ENCODE results near the gene NAA35.
"Not testable (repeated sequence)": the region's sequence is repeated elsewhere in the genome, so short reads cannot be mapped to it uniquely, and the experiment has no call there.

Gene NAA35

DNA sequence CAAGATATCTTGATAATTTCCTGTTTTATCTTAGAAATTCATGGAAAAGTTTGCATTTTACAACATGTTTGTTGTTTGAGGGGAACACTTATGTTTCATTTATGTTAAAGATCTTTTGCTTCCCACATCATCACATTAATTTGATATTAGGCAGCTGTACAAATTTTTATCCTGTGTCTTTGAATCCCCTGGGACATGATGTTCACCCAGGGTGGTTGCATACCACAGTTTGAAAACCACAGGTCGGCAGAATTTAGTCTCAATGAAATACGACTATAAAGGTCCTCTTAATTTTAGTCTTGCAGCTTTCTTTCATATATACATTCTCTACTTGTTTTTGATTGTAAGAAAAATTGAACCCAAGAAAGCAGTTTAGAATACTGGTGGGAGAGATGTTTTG lies 3.7 kb downstream of the NAA35 start:
- peaks cover 61% of the 10 kb centered on the region for H3K36me3 ChIP-seq (ENCODE audit: control insufficient read depth, insufficient read depth, low read length)

DNA sequence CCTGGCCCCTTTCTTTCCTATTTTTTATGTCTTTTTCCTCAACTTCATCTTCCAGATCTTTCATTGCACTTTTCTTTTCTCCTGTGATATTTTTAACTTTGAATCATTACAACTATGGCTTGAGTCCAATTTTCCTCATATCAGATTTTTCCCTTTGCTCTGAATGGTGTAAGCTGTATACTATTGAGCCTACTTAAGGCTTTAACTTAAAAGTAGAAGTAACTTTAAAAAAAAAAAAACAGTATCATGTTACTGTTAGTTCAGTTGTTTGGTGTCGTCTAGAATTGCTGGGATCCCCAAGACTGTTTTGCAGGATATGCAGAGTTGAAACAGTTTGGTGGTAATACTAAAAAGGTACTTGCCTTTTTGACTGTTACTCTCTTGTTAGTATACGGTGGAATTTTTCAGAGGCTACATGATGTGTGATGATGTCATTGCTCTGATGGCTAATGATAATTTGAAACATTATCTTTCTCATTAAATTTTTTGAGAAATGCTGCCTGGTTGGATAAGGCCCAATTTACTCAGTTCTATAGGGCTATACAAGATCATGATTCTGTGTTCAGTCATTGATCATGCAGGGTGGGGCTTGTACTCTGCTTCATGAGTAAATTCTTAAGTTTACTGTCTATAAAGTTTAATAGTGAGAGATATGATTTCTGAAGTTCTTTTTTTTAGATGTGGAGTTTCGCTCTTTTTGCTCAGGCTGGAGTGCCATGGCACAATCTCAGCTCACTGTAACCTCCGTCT lies 8.8 kb downstream of the NAA35 start:
- Histone ChIP-seq H3K27me3 (ENCODE audit: control insufficient read depth, insufficient read depth, low read length) (no peaks in the 10 kb centered on the region), H3K9ac (ENCODE audit: low read depth, low read length) (no peak overlapping the region), H3K4me3 (ENCODE audit: low read depth, low read length) (no peak overlapping the region), H3K27ac (ENCODE audit: low read depth, low read length) (no peak overlapping the region), H3K9me3 (ENCODE audit: control insufficient read depth, insufficient read depth, low read length) (no peaks in the 10 kb centered on the region), H3K36me3 (ENCODE audit: control insufficient read depth, insufficient read depth, low read length) (peaks cover 50% of the 10 kb centered on the region), H3K4me1 (ENCODE audit: control insufficient read depth, insufficient read depth, low read length) (no peaks in the 10 kb centered on the region)

More for the DNA sequence above, 3.7 kb downstream of the NAA35 start:
- no peak overlapping the region for H3K27ac ChIP-seq (ENCODE audit: low read depth, low read length)
- no peak overlapping the region for H3K9ac ChIP-seq (ENCODE audit: low read depth, low read length)
- H3K27me3 ChIP-seq (ENCODE audit: control insufficient read depth, insufficient read depth, low read length): no peaks in the 10 kb centered on the region
- peaks cover 8% of the 10 kb centered on the region for H3K4me1 ChIP-seq (ENCODE audit: control insufficient read depth, insufficient read depth, low read length)
- no peak overlapping the region for H3K4me3 ChIP-seq (ENCODE audit: low read depth, low read length)
- no peaks in the 10 kb centered on the region for H3K9me3 ChIP-seq (ENCODE audit: control insufficient read depth, insufficient read depth, low read length)

DNA sequence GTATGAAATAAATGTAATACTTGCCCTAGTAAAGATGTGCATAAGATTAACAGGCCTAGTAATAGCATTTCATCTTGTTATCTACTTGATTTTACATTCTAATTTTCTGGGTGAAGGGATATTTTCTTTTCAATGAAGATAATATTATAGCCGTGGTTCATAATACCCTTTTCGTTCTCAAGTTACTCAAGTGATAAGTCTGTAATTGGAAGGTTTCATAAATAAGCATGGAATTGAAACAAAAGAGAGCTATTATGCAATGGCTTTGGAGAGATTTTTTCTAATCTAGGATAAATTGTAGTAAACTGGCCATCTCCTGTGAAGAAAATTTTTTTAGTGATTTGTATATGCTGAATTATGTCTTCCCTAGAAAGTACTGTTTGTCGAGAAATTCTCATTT lies 19.0 kb downstream of the NAA35 start:
- Histone ChIP-seq H3K36me3 (ENCODE audit: control insufficient read depth, insufficient read depth, low read length) (peaks cover 82% of the 10 kb centered on the region), H3K4me3 (ENCODE audit: low read depth, low read length) (no peak overlapping the region), H3K27me3 (ENCODE audit: control insufficient read depth, insufficient read depth, low read length) (no peaks in the 10 kb centered on the region), H3K9me3 (ENCODE audit: control insufficient read depth, insufficient read depth, low read length) (no peaks in the 10 kb centered on the region), H3K4me1 (ENCODE audit: control insufficient read depth, insufficient read depth, low read length) (no peaks in the 10 kb centered on the region), H3K27ac (ENCODE audit: low read depth, low read length) (no peak overlapping the region), H3K9ac (ENCODE audit: low read depth, low read length) (no peak overlapping the region)

DNA sequence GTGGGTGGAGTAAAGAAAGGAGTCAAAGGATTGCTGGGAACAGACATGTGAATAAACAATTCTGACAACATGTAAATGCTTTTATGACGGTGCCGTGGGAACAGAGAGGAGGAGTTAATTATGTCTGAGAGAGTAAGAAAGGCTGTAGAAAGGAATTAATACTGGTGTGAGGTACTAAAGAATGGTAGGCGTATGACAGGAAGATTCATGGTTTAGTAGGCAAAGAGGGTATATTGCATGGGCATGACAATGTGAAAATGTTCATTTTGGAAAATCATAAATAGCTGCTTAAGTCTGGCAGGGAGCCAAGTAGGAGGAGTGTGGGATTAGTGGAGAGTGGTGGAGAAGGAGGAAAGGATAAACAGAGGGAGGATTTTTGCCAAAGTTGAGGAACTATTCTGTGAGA lies 19.7 kb downstream of the NAA35 start:
- H3K9ac ChIP-seq (ENCODE audit: low read depth, low read length): no peak overlapping the region
- no peaks in the 10 kb centered on the region for H3K9me3 ChIP-seq (ENCODE audit: control insufficient read depth, insufficient read depth, low read length)
- H3K27me3 ChIP-seq (ENCODE audit: control insufficient read depth, insufficient read depth, low read length): no peaks in the 10 kb centered on the region
- H3K27ac ChIP-seq (ENCODE audit: low read depth, low read length): no peak overlapping the region
- H3K4me3 ChIP-seq (ENCODE audit: low read depth, low read length): no peak overlapping the region
- no peaks in the 10 kb centered on the region for H3K4me1 ChIP-seq (ENCODE audit: control insufficient read depth, insufficient read depth, low read length)
- peaks cover 90% of the 10 kb centered on the region for H3K36me3 ChIP-seq (ENCODE audit: control insufficient read depth, insufficient read depth, low read length)

DNA sequence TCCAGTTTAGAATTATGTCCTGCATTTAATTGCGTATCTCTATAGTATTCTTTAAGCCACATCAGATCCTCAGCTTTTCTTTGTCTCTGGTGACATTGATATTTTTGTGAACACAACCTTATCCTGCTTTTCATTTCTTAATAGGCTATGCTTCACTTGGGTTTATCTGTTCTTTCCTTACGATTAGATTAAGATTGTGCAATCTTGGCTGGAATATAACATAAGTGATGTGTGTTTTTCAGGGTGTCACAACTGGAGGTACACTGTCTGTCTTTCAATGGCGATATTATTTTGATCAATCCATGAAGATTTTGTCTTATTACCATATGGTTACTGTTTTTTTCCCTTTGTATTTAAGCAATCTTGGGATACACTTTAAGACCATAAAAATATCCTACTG lies 23.6 kb downstream of the NAA35 start:
- Histone ChIP-seq H3K36me3 (ENCODE audit: control insufficient read depth, insufficient read depth, low read length) (peaks cover 89% of the 10 kb centered on the region), H3K4me1 (ENCODE audit: control insufficient read depth, insufficient read depth, low read length) (no peaks in the 10 kb centered on the region)

DNA sequence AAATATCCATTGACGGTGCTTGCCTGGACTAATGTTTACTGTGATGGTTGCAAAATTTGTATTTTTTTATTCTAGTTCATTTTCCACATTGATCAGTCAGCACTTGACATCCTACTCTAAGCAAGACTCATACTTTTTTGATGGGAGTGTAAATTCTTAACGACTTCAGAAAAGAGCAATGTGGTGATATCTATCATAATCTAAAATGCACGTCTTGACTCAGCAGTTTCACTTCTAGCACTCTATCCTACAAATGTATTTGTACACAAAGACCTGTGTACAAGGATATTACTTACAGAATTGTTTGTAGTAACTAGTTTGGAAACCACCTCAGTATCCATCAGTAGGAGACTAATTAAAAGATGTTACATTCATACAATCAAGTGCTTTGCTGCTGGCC lies 24.0 kb downstream of the NAA35 start:
- H3K27me3 ChIP-seq (ENCODE audit: control insufficient read depth, insufficient read depth, low read length): no peaks in the 10 kb centered on the region
- peaks cover 89% of the 10 kb centered on the region for H3K36me3 ChIP-seq (ENCODE audit: control insufficient read depth, insufficient read depth, low read length)
- no peak overlapping the region for H3K9ac ChIP-seq (ENCODE audit: low read depth, low read length)
- no peak overlapping the region for H3K4me3 ChIP-seq (ENCODE audit: low read depth, low read length)
- no peaks in the 10 kb centered on the region for H3K9me3 ChIP-seq (ENCODE audit: control insufficient read depth, insufficient read depth, low read length)
- no peaks in the 10 kb centered on the region for H3K4me1 ChIP-seq (ENCODE audit: control insufficient read depth, insufficient read depth, low read length)
- H3K27ac ChIP-seq (ENCODE audit: low read depth, low read length): no peak overlapping the region

More for the DNA sequence above, 23.6 kb downstream of the NAA35 start:
- no peak overlapping the region for H3K27ac ChIP-seq (ENCODE audit: low read depth, low read length)
- H3K27me3 ChIP-seq (ENCODE audit: control insufficient read depth, insufficient read depth, low read length): no peaks in the 10 kb centered on the region
- no peak overlapping the region for H3K4me3 ChIP-seq (ENCODE audit: low read depth, low read length)
- H3K9ac ChIP-seq (ENCODE audit: low read depth, low read length): no peak overlapping the region
- H3K9me3 ChIP-seq (ENCODE audit: control insufficient read depth, insufficient read depth, low read length): no peaks in the 10 kb centered on the region

DNA sequence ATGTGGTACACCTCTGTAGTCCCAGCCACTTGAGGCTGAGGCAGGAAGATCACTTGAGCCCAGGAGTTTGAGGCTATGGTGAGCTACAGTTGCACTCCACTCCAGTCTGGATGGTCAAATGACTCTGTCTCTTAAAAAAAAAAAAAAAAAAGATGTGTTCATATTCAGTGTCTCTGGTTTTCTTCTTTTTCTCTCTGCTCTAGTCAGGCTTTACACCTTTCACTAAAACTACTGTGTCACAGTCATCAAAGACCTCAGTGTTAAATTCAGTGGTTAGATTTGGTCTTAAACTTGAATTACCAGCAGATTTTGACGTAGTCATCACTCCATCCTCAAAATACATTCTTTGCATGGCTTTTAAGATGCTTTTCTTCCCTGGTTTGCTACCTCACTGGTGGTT lies 28.8 kb downstream of the NAA35 start:
- Histone ChIP-seq H3K9me3 (ENCODE audit: control insufficient read depth, insufficient read depth, low read length) (no peaks in the 10 kb centered on the region), H3K36me3 (ENCODE audit: control insufficient read depth, insufficient read depth, low read length) (peaks cover 79% of the 10 kb centered on the region), H3K27me3 (ENCODE audit: control insufficient read depth, insufficient read depth, low read length) (no peaks in the 10 kb centered on the region), H3K9ac (ENCODE audit: low read depth, low read length) (no peak overlapping the region), H3K4me3 (ENCODE audit: low read depth, low read length) (no peak overlapping the region), H3K27ac (ENCODE audit: low read depth, low read length) (no peak overlapping the region), H3K4me1 (ENCODE audit: control insufficient read depth, insufficient read depth, low read length) (no peaks in the 10 kb centered on the region)

DNA sequence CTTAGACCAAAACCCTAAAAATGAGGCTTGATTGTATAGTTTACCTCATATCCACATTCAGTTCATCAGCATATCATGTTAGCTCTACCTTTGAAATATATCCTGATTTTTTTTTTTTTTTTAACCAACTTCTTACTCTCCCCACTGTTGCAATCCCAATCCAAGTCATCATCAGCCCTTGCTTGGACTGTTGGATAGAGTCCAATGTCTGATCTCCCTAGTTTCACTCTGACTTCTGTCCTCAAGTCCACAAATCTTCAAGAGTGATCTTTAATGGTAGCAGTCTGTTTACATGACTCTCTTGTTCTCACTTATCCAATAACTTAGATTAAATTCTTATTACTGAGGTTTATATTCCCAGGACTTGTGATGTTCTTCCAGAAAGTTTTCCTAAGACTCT lies 30.8 kb downstream of the NAA35 start:
- Histone ChIP-seq H3K9ac (ENCODE audit: low read depth, low read length) (no peak overlapping the region), H3K36me3 (ENCODE audit: control insufficient read depth, insufficient read depth, low read length) (peaks cover 79% of the 10 kb centered on the region), H3K27me3 (ENCODE audit: control insufficient read depth, insufficient read depth, low read length) (no peaks in the 10 kb centered on the region), H3K9me3 (ENCODE audit: control insufficient read depth, insufficient read depth, low read length) (no peaks in the 10 kb centered on the region), H3K4me1 (ENCODE audit: control insufficient read depth, insufficient read depth, low read length) (no peaks in the 10 kb centered on the region), H3K27ac (ENCODE audit: low read depth, low read length) (no peak overlapping the region), H3K4me3 (ENCODE audit: low read depth, low read length) (no peak overlapping the region)

DNA sequence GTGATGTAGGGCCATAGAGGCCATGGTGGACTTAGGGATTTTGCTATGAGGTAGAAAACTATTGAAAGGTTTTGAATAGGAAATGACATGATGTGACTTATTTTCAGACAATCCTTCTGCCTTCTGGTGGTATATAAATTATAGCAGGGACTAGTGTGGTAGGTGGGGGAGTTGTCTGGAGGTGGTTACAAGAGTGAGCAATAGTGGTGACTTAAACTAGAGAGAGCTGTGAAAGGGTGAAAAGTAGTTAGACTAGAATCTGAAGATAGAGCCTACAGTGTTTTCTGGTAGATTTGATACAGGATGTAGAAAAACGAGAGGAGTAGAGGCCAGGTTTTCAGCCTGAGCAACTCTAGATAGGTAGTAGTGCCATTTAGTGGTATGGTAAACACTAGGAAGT lies 32.3 kb downstream of the NAA35 start:
- Histone ChIP-seq H3K9me3 (ENCODE audit: control insufficient read depth, insufficient read depth, low read length) (no peaks in the 10 kb centered on the region), H3K27ac (ENCODE audit: low read depth, low read length) (no peak overlapping the region), H3K9ac (ENCODE audit: low read depth, low read length) (no peak overlapping the region), H3K36me3 (ENCODE audit: control insufficient read depth, insufficient read depth, low read length) (peaks cover 86% of the 10 kb centered on the region), H3K4me3 (ENCODE audit: low read depth, low read length) (no peak overlapping the region), H3K4me1 (ENCODE audit: control insufficient read depth, insufficient read depth, low read length) (no peaks in the 10 kb centered on the region), H3K27me3 (ENCODE audit: control insufficient read depth, insufficient read depth, low read length) (no peaks in the 10 kb centered on the region)

DNA sequence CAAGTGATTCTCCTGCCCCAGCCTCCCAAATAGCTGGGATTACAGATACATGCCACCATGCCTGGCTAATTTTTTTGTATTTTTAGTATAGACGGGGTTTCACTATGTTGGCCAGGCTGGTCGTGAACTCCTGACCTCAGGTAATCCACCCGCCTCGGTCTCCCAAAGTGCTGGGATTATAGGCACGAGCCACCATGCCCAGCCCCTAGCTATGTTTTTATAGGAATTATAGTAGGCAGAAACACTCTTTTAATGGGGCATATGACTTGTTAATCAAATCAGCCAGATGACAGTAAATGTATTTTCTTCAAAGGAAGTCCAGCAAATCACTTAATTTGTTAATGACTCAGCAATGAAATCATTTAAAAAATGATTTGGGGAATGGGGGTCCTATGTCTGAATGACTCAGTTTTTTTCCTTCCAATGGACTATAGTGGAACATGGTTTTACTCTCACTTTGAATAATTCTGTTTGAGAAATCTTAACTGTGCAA lies 33.2 kb downstream of the NAA35 start:
- not testable (repeated sequence) for H3K4me1 ChIP-seq (ENCODE audit: control insufficient read depth, insufficient read depth, low read length); H3K27ac ChIP-seq (ENCODE audit: low read depth, low read length); H3K9me3 ChIP-seq (ENCODE audit: control insufficient read depth, insufficient read depth, low read length); H3K27me3 ChIP-seq (ENCODE audit: control insufficient read depth, insufficient read depth, low read length); H3K4me3 ChIP-seq (ENCODE audit: low read depth, low read length); H3K9ac ChIP-seq (ENCODE audit: low read depth, low read length)
- peaks cover 89% of the 10 kb centered on the region for H3K36me3 ChIP-seq (ENCODE audit: control insufficient read depth, insufficient read depth, low read length)

DNA sequence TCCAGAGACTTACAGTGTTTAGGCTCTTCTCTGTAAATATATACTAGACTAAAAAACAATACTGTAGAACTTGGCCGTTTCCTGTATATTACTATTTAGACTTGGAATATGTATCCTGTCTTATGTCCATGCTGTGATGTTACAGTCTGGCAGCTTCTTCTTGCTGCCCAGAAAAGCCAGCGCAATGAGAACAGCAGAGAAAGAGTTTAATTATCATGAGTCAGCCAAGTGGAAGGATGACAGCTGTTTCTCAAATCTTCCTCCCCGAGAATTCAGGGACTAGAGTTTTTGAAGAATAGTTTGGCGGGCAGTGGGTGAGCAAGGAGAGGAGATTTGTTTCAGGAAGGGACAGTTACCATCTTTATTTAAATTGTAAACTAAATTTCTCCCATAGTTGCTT lies 37.5 kb downstream of the NAA35 start:
- Histone ChIP-seq H3K9ac (ENCODE audit: low read depth, low read length) (no peak overlapping the region), H3K9me3 (ENCODE audit: control insufficient read depth, insufficient read depth, low read length) (no peaks in the 10 kb centered on the region), H3K4me3 (ENCODE audit: low read depth, low read length) (no peak overlapping the region), H3K4me1 (ENCODE audit: control insufficient read depth, insufficient read depth, low read length) (no peaks in the 10 kb centered on the region), H3K27ac (ENCODE audit: low read depth, low read length) (no peak overlapping the region), H3K36me3 (ENCODE audit: control insufficient read depth, insufficient read depth, low read length) (peaks cover 92% of the 10 kb centered on the region), H3K27me3 (ENCODE audit: control insufficient read depth, insufficient read depth, low read length) (no peaks in the 10 kb centered on the region)

All from HUES48 (cell line).